Measurements from ENCODE around the gene ZBTB20. TPM values are rescaled to one million over a fixed set of nuclear protein-coding genes. Genes with fewer than 3 reads are reported as not detected.
A peak's percentile ranks its signal among the peaks of the same experiment; 100 is the strongest.

Gene ZBTB20
- total RNA-seq, 1 experiment from 2014 or later, result 0.62 TPM

DNA sequence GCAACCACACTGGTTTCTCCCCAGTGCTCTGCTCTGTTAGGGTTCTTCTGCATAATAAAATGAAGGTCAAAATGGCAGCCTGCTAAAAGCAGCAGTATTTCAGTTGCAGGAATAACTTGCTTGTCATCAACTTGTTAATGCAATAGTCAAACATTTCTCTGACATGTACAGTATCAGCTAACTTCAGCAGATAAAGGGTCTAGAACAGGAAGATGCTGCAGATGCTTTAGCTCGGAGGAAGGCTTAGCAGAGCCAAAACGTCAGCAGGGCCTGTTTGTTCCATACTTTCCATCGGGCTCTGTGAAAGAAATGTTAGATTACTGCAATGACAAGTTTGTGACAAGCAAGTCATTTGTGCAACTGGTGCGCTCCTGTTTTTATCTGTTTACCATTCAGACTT, 561.4 kb downstream of the ZBTB20 start:
- Histone ChIP-seq H3K4me3 (ENCODE audit: insufficient read depth, low read depth, low read length) (no peak overlapping the region), H3K36me3 (replicated peaks; ENCODE audit: control insufficient read depth, insufficient read depth, low read length) (no peaks in the 10 kb centered on the region), H3K27me3 (ENCODE audit: control insufficient read depth, insufficient read depth, low read length) (no peaks in the 10 kb centered on the region)
- DNase-seq, result no peak

DNA sequence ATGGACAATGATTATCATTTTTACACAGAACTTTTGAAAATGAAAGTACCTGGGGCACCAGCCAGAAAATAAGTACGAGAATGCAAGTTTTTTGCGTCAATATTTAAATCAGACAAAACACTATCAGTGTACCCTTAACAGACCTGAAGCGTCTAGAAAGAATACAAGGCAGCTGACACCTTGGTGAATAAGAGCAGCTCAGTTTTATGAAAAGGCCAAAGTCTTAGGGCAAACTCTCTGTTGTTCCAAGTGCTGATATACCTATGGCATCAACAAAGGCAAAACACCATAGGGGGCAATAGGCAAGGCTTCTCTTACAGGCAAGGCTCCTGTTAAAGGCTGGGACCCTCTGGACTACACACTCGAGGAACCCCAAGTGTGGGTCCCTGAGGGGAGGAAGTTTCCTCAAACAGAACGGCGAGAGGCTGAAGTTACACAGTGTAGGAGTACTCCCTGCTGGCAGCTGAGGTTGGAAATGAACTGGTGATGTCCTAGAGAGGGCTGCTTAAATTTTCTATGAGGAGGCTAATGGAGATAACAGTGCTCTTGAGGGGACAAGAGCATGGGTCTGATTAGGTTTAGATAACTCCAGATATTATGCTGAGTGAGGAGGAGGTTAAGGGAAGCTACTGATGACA, 562.2 kb downstream of the ZBTB20 start:
- H3K27me3 ChIP-seq (ENCODE audit: control insufficient read depth, insufficient read depth, low read length), result no peaks in the 10 kb centered on the region
- H3K36me3 ChIP-seq (replicated peaks; ENCODE audit: control insufficient read depth, insufficient read depth, low read length), result no peaks in the 10 kb centered on the region
- H3K4me3 ChIP-seq (ENCODE audit: insufficient read depth, low read depth, low read length), result no peak overlapping the region
- no peak for DNase-seq

DNA sequence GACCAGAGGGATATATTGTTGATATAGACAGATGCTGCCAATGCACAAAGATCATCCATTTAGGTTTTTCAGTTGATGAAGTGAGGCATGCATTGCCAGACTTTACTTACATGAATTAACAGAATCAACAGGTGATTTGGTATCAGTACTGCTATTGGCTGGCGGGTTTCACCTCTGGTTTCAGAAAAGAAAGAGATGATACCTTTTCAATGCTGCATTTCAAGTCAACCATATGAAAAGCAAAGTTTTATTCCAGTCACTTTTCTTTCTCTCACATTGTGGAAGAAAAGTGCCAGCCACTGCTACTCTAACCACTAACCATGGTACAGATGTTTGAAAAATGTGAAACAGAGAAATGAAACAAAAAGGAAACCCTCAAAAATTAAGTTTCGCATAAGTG, 564.2 kb downstream of the ZBTB20 start:
- DNase-seq, result no peak
- Histone ChIP-seq H3K36me3 (replicated peaks; ENCODE audit: control insufficient read depth, insufficient read depth, low read length) (no peaks in the 10 kb centered on the region), H3K4me3 (ENCODE audit: insufficient read depth, low read depth, low read length) (no peak overlapping the region), H3K27me3 (ENCODE audit: control insufficient read depth, insufficient read depth, low read length) (no peaks in the 10 kb centered on the region)

DNA sequence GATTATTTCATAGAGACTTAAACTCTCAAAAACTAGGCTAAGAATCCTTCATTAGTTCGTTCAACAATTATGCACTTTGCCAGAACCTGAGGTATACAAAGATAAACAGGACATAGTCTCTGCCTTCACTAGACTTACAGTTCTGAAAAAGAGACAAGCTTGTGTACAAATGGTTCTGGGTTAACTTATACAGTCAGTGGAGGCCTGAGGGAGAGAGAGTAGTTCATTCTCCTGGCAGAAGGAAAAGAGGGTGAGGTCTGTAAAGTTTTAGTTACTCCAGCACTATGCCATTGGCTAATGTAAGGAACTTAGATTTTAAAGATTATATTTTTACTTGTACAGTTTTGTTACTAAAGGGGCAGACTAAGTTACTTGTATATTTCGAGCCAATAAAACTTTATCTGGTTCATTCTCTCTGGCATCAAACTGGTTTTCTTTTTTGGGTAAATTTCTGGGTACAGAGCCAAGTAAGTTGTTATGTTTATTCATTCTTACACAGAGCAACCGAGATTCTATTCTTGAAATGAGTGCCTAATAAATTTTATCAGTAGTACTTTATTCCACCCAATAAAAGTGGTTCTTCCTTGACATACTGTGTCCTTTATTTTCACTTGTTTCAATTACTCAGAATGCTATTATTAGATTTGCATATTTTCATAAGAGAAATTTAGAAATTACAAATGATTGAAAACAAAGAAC, 574.6 kb downstream of the ZBTB20 start:
- Histone ChIP-seq H3K4me3 (ENCODE audit: insufficient read depth, low read depth, low read length) (no peak overlapping the region), H3K27me3 (ENCODE audit: control insufficient read depth, insufficient read depth, low read length) (no peaks in the 10 kb centered on the region), H3K36me3 (replicated peaks; ENCODE audit: control insufficient read depth, insufficient read depth, low read length) (no peaks in the 10 kb centered on the region)
- DNase-seq, result no peak

DNA sequence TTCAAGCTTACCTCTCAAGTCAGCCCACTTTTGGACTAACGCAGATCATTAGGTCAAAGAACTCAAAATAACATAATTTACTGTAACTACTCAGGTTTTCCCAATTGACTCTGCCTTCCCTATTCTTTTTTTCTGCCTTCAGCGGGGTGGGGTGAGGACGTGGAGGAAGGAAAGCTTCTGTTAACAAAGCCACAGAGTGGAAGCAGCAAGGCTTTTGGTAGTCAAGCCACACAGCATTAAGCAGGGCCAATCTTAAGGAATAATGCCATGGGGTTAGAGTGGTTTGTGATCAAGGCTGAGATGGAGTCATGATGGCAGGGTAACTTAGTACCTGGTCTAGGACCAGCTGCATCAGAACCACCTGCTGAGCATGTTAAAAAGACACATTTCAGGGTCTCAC, 575.7 kb downstream of the ZBTB20 start:
- DNase-seq, result peak; percentile 8
- H3K4me3 ChIP-seq (ENCODE audit: insufficient read depth, low read depth, low read length), result no peak overlapping the region
- no peaks in the 10 kb centered on the region for H3K27me3 ChIP-seq (ENCODE audit: control insufficient read depth, insufficient read depth, low read length)
- no peaks in the 10 kb centered on the region for H3K36me3 ChIP-seq (replicated peaks; ENCODE audit: control insufficient read depth, insufficient read depth, low read length)

DNA sequence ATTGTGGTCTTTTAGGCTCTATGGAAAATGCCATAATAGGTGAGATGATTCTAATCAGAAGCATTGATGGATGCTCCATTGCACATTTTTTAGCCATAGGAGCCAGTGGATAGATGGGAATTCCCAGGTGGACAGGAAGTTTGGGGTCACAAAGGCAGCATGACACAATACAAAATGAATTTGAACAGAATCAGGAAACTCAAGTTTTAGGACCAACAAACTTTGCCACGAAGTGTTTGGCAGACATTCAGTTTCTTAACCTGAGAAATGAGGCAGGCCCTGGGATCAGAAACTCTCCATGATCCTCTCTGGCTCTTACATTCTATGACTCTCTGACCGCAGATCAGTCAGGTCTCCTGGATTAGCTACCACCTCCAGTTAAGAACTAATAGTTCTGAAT, 577.9 kb downstream of the ZBTB20 start:
- DNase-seq, result no peak
- Histone ChIP-seq H3K27me3 (ENCODE audit: control insufficient read depth, insufficient read depth, low read length) (no peaks in the 10 kb centered on the region; the same call in 1 of the 2 replicates), H3K4me3 (ENCODE audit: insufficient read depth, low read depth, low read length) (no peak overlapping the region), H3K36me3 (replicated peaks; ENCODE audit: control insufficient read depth, insufficient read depth, low read length) (no peaks in the 10 kb centered on the region)

DNA sequence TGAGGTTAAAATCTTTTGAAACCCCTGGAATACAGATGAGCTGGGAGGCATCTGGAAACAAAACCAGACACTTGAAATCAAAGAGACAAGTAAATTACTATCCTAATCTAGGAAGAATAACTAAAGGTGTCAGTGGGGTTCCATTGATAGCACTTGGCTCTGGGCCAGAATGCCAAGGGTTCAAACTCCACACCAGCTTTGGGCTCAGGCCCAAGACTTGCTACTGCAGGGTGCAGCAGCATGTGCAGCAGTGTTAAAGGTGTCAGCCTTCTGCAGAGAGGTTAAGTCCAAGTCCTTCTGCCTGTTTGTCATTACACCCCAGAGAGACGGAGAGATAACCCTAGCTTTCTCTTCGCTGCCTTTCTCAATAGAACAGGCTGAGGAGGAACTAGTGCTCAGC, 579.3 kb downstream of the ZBTB20 start:
- no peak overlapping the region for H3K4me3 ChIP-seq (ENCODE audit: insufficient read depth, low read depth, low read length)
- H3K36me3 ChIP-seq (replicated peaks; ENCODE audit: control insufficient read depth, insufficient read depth, low read length), result no peaks in the 10 kb centered on the region
- no peaks in the 10 kb centered on the region; the same call in 1 of the 2 replicates for H3K27me3 ChIP-seq (ENCODE audit: control insufficient read depth, insufficient read depth, low read length)
- no peak for DNase-seq

DNA sequence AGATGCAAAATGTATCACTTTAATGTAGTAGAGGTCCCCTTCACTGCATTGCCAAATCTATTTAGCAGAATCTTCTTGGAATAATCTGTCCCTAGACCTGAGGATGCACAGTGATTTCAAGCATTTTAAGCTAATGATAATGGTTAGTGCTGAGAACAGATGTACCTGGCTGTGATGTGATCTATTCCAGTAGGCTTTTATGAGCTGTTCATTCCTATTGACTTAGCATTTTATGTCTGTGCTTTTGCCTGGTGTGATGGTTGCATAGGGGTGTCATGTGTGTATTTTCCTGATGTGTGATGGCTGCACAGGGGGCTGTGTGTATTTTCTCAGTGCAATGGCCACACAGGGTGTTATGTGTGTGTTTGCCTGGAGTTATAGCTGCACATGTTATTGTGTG, 580.3 kb downstream of the ZBTB20 start:
- no peaks in the 10 kb centered on the region; the same call in 1 of the 2 replicates for H3K27me3 ChIP-seq (ENCODE audit: control insufficient read depth, insufficient read depth, low read length)
- H3K36me3 ChIP-seq (replicated peaks; ENCODE audit: control insufficient read depth, insufficient read depth, low read length), result no peaks in the 10 kb centered on the region
- no peak overlapping the region for H3K4me3 ChIP-seq (ENCODE audit: insufficient read depth, low read depth, low read length)
- DNase-seq, result no peak

DNA sequence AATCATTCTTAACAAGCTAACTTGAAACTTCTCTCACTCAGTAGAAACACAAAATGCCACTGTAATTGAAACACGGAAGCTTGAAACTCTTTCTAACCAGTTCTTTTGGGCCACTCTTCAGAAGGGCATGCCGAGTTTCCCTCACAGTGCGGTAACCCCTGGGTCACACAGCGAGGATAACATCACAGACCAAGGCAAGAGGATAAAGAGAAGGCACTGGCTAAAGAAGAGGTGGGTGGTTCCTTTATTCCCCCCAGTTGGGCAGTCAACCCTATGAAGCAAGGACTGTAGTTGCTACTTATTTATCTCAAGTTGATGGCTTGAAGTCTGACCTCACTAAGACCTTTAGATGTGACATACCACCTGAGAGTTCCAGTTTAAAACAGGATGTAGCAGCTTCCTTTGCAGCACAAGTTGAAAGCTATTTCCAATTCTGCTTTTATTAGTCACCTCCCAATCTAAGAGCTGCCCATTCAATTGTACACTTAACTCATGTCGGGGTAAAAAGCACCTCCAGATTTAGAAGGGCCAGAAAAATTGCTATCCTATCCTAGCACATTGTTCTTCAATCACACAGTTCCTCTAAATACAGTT, 580.8 kb downstream of the ZBTB20 start:
- Histone ChIP-seq H3K4me3 (ENCODE audit: insufficient read depth, low read depth, low read length) (no peak overlapping the region), H3K36me3 (replicated peaks; ENCODE audit: control insufficient read depth, insufficient read depth, low read length) (no peaks in the 10 kb centered on the region), H3K27me3 (ENCODE audit: control insufficient read depth, insufficient read depth, low read length) (no peaks in the 10 kb centered on the region; the same call in 1 of the 2 replicates)
- no peak for DNase-seq

DNA sequence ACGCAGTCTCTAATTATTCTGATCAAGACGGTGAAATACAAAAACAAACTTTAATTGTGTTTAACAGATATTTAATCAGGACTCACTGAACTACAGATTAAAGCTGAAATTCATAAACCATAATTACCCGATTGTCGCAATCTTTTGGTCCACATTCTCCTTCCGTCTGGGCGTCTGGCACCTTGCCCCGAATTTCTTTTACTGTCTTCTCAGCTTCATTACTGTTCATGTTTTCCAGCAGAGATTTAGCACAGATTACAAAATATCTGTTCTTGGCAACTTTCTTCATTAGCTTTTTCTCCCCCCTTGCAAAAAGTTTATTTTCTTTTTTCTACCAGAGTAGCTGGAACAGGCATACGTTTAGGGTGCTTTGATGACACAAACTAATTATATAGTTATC, 581.9 kb downstream of the ZBTB20 start:
- no peaks in the 10 kb centered on the region for H3K36me3 ChIP-seq (replicated peaks; ENCODE audit: control insufficient read depth, insufficient read depth, low read length)
- H3K27me3 ChIP-seq (ENCODE audit: control insufficient read depth, insufficient read depth, low read length), result no peaks in the 10 kb centered on the region; the same call in 1 of the 2 replicates
- no peak overlapping the region for H3K4me3 ChIP-seq (ENCODE audit: insufficient read depth, low read depth, low read length)
- DNase-seq, result no peak

DNA sequence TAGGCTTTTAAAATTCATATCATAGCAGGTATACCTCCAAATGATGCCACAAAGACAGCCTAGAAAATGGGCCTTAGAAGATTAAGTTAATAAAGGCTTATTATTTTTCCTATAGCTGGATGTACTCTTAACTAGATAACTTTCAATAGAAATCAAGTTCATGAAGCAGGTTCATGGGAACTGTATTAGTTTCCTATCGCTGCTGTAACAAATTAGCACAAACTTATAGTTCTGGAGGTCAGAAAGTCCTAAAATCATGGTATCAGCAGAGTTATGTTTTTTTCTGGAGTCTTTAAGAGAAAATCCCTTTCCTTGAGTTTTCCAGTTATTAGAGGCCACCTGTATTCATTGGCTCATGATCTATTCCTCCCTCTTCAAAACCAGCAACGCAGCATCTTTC, 583.4 kb downstream of the ZBTB20 start:
- no peak overlapping the region for H3K4me3 ChIP-seq (ENCODE audit: insufficient read depth, low read depth, low read length)
- no peaks in the 10 kb centered on the region for H3K36me3 ChIP-seq (replicated peaks; ENCODE audit: control insufficient read depth, insufficient read depth, low read length)
- no peaks in the 10 kb centered on the region; the same call in 1 of the 2 replicates for H3K27me3 ChIP-seq (ENCODE audit: control insufficient read depth, insufficient read depth, low read length)
- no peak for DNase-seq

DNA sequence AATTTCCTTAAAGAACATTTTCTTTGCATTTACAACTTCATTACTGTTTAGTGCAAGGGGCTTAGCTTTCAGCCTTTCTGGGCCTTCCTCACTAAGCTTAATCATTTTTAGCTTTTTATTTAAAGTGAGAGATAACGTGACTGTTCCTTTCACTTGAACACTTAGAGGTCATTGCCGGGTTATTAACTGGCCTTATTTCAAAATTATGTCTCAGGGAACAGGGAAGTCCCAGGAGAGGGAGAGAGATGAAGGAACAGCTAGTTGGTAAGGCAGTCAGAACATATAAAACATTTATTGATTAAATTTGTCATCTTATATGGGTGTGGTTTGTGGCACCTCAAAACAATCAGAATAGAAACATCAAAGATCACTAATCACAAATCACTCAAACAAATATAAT, 584.5 kb downstream of the ZBTB20 start:
- Histone ChIP-seq H3K27me3 (ENCODE audit: control insufficient read depth, insufficient read depth, low read length) (no peaks in the 10 kb centered on the region; the same call in 1 of the 2 replicates), H3K4me3 (ENCODE audit: insufficient read depth, low read depth, low read length) (no peak overlapping the region)
- DNase-seq, result no peak

DNA sequence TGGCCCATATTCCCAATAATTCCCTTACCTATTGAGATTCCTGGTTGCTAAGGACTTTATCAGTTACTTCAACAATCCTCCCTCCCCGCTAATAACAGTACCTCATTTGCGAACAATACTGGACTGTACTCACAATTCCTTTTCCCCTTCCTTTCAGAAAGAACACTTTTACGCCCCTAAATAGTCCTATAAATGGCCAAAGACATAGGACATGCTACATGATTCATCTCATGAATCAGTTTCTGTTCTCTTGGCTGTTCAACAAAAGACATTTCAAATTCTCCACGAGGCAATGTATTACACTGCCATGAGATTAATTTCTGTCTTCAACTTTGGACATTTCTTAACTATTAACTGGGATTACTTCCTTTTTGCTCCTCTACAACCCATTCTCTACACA, 588.8 kb downstream of the ZBTB20 start:
- no peak for DNase-seq
- H3K27me3 ChIP-seq (ENCODE audit: control insufficient read depth, insufficient read depth, low read length), result no peaks in the 10 kb centered on the region
- no peak overlapping the region for H3K4me3 ChIP-seq (ENCODE audit: insufficient read depth, low read depth, low read length)
- no peaks in the 10 kb centered on the region for H3K36me3 ChIP-seq (replicated peaks; ENCODE audit: control insufficient read depth, insufficient read depth, low read length)

More for the DNA sequence above, 584.5 kb downstream of the ZBTB20 start:
- no peaks in the 10 kb centered on the region for H3K36me3 ChIP-seq (replicated peaks; ENCODE audit: control insufficient read depth, insufficient read depth, low read length)

DNA sequence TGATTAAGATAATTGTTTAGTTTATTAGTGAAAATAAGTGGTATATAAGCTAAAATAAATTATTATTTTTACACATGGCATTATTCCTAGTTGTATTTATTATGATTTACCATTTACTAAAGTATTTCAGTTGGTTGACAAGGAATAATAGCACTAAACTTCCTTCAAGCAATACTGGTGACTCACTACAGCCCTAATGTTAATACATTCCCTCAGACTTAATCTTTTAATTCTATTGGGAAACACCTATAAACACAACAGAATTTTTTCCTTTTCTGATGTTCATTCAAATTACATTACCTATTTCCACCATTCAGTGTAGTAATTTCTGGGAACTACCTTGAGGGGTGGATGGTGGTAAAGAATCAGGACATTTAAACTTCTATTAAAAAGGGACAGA, 589.3 kb downstream of the ZBTB20 start:
- Histone ChIP-seq H3K4me3 (ENCODE audit: insufficient read depth, low read depth, low read length) (no peak overlapping the region), H3K27me3 (ENCODE audit: control insufficient read depth, insufficient read depth, low read length) (no peaks in the 10 kb centered on the region), H3K36me3 (replicated peaks; ENCODE audit: control insufficient read depth, insufficient read depth, low read length) (no peaks in the 10 kb centered on the region)
- DNase-seq, result no peak

DNA sequence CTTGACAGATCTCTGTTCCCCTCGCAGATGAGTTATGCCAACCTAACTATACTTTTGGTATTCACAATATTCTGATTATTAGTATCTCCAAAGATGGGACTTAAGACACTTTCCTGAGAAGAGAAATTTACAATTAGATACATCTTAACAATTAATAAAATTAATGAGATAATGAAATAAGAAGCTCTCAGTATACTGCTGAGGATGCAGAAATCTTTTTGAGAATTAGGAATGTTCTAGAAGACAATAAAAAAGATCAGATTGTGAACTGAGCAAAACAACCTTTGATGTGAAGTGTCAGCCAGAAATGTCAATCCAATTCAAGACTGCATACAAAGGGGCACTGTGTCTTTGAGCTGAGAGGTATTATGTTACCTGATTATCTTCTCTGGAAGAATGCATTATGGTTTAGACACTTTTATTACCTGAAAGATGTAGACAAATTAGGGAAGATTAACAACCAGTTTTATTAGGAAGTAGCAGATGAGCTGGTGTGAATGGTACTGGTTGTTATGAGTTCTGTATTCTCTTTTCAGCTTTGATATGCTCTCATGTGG, 590.4 kb downstream of the ZBTB20 start:
- Histone ChIP-seq H3K36me3 (replicated peaks; ENCODE audit: control insufficient read depth, insufficient read depth, low read length) (no peaks in the 10 kb centered on the region), H3K27me3 (ENCODE audit: control insufficient read depth, insufficient read depth, low read length) (no peaks in the 10 kb centered on the region), H3K4me3 (ENCODE audit: insufficient read depth, low read depth, low read length) (no peak overlapping the region)
- no peak for DNase-seq
